H9 (cell line): ENCODE data around the gene ZNF764. TPM values are rescaled to one million over a fixed set of nuclear protein-coding genes. Genes with fewer than 3 reads are reported as not detected.

Experiments used
- DNase-seq: peaks from one replicate; pipeline ENCODE4 v3.0.0-alpha.2; 2017
- H2AFZ ChIP-seq: one replicate; pipeline ENCODE4 v1.6.1; 2013; ENCODE audit warnings: mild to moderate bottlenecking, low read length, control low read depth, moderate library complexity
- H2AK5ac ChIP-seq: 2 replicates; pipeline ENCODE4 v1.6.1; 2013; ENCODE audit warnings: low read length, control low read depth, mixed read lengths; ENCODE audit not compliant: insufficient read length
- H2BK120ac ChIP-seq: one replicate; pipeline ENCODE4 v1.6.1; 2013; ENCODE audit warnings: low read depth, mild to moderate bottlenecking, low read length, control low read depth, inconsistent platforms; ENCODE audit not compliant: poor library complexity, severe bottlenecking
- H2BK12ac ChIP-seq: 2 replicates; pipeline ENCODE4 v1.6.1; 2013; ENCODE audit warnings: low read length, control low read depth, mixed read lengths, low read depth; ENCODE audit not compliant: insufficient read length
- H2BK15ac ChIP-seq: 2 replicates; pipeline ENCODE4 v1.6.1; 2013; ENCODE audit warnings: low read depth, low read length, control low read depth
- H2BK20ac ChIP-seq: one replicate; pipeline ENCODE4 v1.6.1; 2013; ENCODE audit warnings: low read depth, mild to moderate bottlenecking, low read length, control low read depth, inconsistent platforms; ENCODE audit not compliant: poor library complexity, severe bottlenecking
- H2BK5ac ChIP-seq: 2 replicates; pipeline ENCODE4 v1.6.1; 2013; ENCODE audit warnings: low read length, control low read depth, mixed read lengths; ENCODE audit not compliant: insufficient read length
- H3K14ac ChIP-seq: 2 replicates; pipeline ENCODE4 v1.6.1; 2013; ENCODE audit warnings: low read length, control low read depth; ENCODE audit not compliant: insufficient read depth
- H3K18ac ChIP-seq: 2 replicates; pipeline ENCODE4 v1.6.1; 2013; ENCODE audit warnings: low read depth, mild to moderate bottlenecking, mixed read lengths, low read length, control low read depth; ENCODE audit not compliant: insufficient read length
- H3K23ac ChIP-seq: 2 replicates; pipeline ENCODE4 v1.6.1; 2013; ENCODE audit warnings: low read length, control low read depth, mixed read lengths, low read depth; ENCODE audit not compliant: insufficient read length
- H3K23me2 ChIP-seq: 2 replicates; pipeline ENCODE4 v1.6.1; 2013; ENCODE audit warnings: low read depth, mild to moderate bottlenecking, mixed read lengths, low read length, control low read depth; ENCODE audit not compliant: insufficient read length, poor library complexity, severe bottlenecking
- H3K27ac ChIP-seq: 2 replicates; pipeline ENCODE4 v1.5.1; 2013; ENCODE audit warnings: low read length, control low read depth, mixed read lengths, low read depth; ENCODE audit not compliant: insufficient read length
- H3K27me3 ChIP-seq: 2 replicates; pipeline ENCODE4 v1.6.1; 2013; ENCODE audit warnings: low read length, control low read depth, inconsistent platforms; ENCODE audit not compliant: insufficient read depth
- H3K4ac ChIP-seq: 2 replicates; pipeline ENCODE4 v1.6.1; 2013; ENCODE audit warnings: low read depth, mild to moderate bottlenecking, control low read depth, inconsistent platforms, low read length, moderate library complexity
- H3K4me1 ChIP-seq: 2 replicates; pipeline ENCODE4 v1.6.1; 2013; ENCODE audit warnings: low read length, control low read depth, inconsistent platforms; ENCODE audit not compliant: insufficient read depth
- H3K4me2 ChIP-seq: 2 replicates; pipeline ENCODE4 v1.6.1; 2013; ENCODE audit warnings: low read length, control low read depth, mixed read lengths; ENCODE audit not compliant: insufficient read length, insufficient read depth
- H3K56ac ChIP-seq: 2 replicates; pipeline ENCODE4 v1.6.1; 2013; ENCODE audit warnings: low read depth, mild to moderate bottlenecking, mixed read lengths, low read length, control low read depth; ENCODE audit not compliant: insufficient read length
- H3K79me1 ChIP-seq: 2 replicates; pipeline ENCODE4 v1.6.1; 2013; ENCODE audit warnings: low read depth, mild to moderate bottlenecking, moderate library complexity, low read length, control low read depth, inconsistent platforms; ENCODE audit not compliant: insufficient read depth, poor library complexity, severe bottlenecking
- H3K79me2 ChIP-seq: 2 replicates; pipeline ENCODE4 v1.6.1; 2013; ENCODE audit warnings: low read length, control low read depth, inconsistent platforms; ENCODE audit not compliant: insufficient read depth
- H3K9ac ChIP-seq: 2 replicates; pipeline ENCODE4 v1.6.1; 2013; ENCODE audit warnings: low read length, control low read depth, mixed read lengths; ENCODE audit not compliant: insufficient read length; ENCODE audit errors: extremely low read depth
- H3K9me3 ChIP-seq: one replicate; pipeline ENCODE4 v1.6.1; 2013; ENCODE audit warnings: low read depth, low read length, inconsistent platforms; ENCODE audit not compliant: control insufficient read depth
- H3T11ph ChIP-seq: one replicate; pipeline ENCODE4 v1.6.1; 2013; ENCODE audit warnings: mild to moderate bottlenecking, low read length, control low read depth, inconsistent platforms
- H4K20me1 ChIP-seq: one replicate; pipeline ENCODE4 v1.6.1; 2013; ENCODE audit not compliant: control insufficient read depth, insufficient read length, insufficient read depth
- H4K5ac ChIP-seq: 2 replicates; pipeline ENCODE4 v1.6.1; 2013; ENCODE audit warnings: low read depth, mild to moderate bottlenecking, mixed read lengths, low read length, control low read depth; ENCODE audit not compliant: insufficient read length
- H4K8ac ChIP-seq: replicated peaks from 2 replicates; pipeline ENCODE4 v1.6.1; 2013; ENCODE audit warnings: low read length, control low read depth, mixed read lengths, low read depth; ENCODE audit not compliant: insufficient read length
- H4K91ac ChIP-seq: 2 replicates; pipeline ENCODE4 v1.6.1; 2013; ENCODE audit warnings: low read depth, mild to moderate bottlenecking, moderate library complexity, mixed read lengths, low read length, control low read depth; ENCODE audit not compliant: insufficient read length
- H3K27ac Mint-ChIP-seq, 3 experiments: 2 replicates in 2 of 3; 3 replicates in 1 of 3; pipeline ENCODE4 v1.8.0; 2020 to 2021; ENCODE audit warnings: mixed read lengths in 3 of 3, mild to moderate bottlenecking in 1 of 3, moderate library complexity in 1 of 3
- H3K27me3 Mint-ChIP-seq: 2 replicates; pipeline ENCODE4 v1.8.0; 2021; ENCODE audit warnings: low read depth, mild to moderate bottlenecking, moderate library complexity, mixed read lengths
- H3K36me3 Mint-ChIP-seq, 3 experiments: 2 replicates in 2 of 3; 3 replicates in 1 of 3; pipeline ENCODE4 v1.8.0; 2020 to 2021; ENCODE audit warnings: low read depth in 3 of 3, mixed read lengths in 3 of 3; ENCODE audit not compliant: insufficient read depth in 1 of 3
- H3K4me1 Mint-ChIP-seq, 2 experiments: 2 replicates each; pipeline ENCODE4 v1.8.0; 2020; ENCODE audit warnings: mixed read lengths in 2 of 2
- H3K4me3 Mint-ChIP-seq, 2 experiments: 2 replicates in 1 of 2; 3 replicates in 1 of 2; pipeline ENCODE4 v1.8.0; 2020 to 2021; ENCODE audit warnings: mild to moderate bottlenecking in 2 of 2, mixed read lengths in 2 of 2, moderate library complexity in 1 of 2
- H3K9me3 Mint-ChIP-seq, 2 experiments: 2 replicates in 1 of 2; 3 replicates in 1 of 2; pipeline ENCODE4 v1.8.0; 2020; ENCODE audit warnings: mild to moderate bottlenecking in 2 of 2, mixed read lengths in 2 of 2, moderate library complexity in 1 of 2
- WGBS: extraction: QIAGEN DNeasy Blood & Tissue Kit; methylation state at CpG from one replicate; pipeline ENCODE4 v1.1.7; 2013; ENCODE audit warnings: missing lambda C conversion rate, low lambda C conversion rate, mixed read lengths; ENCODE audit not compliant: insufficient read length; ENCODE audit errors: extremely low coverage; 5-methylcytosine and 5-hydroxymethylcytosine counted together
- total RNA-seq: library from RNA; stranded (reverse); gene quantifications from 2 replicates; pipeline ENCODE4 v1.2.1, GENCODE V29; 2021
- TF ChIP-seq, protein P1 (sequence below): fragments of 200-600 bp; sonication (generic); conservative IDR thresholded peaks from 3 replicates; pipeline ENCODE4 v1.8.0; 2021; ENCODE audit warnings: antibody characterized with exemption, mild to moderate bottlenecking

Gene ZNF764
- total RNA-seq, 1 experiment from 2014 or later: 11.4 TPM

DNA sequence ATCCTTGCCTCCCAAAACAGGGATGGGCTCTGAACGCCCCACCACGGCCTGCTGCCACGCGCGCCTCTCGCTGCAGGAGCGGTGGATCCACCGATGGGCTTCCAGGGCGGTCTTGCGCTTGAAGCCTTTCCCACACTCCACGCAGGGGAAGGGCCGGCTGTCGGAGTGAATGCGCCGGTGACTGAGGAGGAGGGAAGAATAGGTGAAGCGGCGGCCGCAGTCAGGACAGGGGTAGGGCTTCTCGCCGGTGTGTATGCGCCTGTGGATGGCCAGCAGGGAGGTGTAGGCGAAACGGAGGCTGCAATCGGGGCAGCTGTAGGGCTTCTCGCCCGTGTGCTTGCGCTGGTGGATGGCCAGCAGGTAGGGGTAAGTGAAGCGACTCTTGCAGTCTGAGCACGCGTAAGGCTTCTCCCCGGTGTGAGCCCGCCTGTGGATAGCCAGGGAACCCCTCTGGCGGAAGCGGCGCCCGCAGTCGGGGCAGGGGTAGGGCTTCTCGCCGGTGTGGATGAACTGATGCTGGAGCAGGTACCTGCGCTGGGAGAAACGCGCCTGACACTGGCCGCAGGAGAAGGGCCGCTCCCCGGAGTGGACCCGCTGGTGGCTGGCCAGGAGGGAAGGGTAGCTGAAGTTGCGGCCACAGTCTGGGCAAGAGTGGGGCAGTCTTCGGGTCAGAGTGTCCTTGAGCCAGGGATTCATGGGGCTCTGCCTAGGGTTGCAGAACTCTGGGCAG lies 24.6 kb upstream of the ZNF764 start:
- peaks cover 7% of the 10 kb centered on the region for H3K23me2 ChIP-seq
- no peaks in the 10 kb centered on the region for H4K20me1 ChIP-seq
- Mint-ChIP-seq H3K27ac (no peak overlapping the region; a peak in 1 of 7 replicates), H3K4me1 (peaks cover 7 to 10% of the 10 kb centered on the region in 2 experiments), H3K4me3 (no peak overlapping the region), H3K36me3 (peaks cover 11 to 69% (median 37%) of the 10 kb centered on the region in 3 experiments; a peak in 6 of 7 replicates), H3K9me3 (no peaks in the 10 kb centered on the region), H3K27me3 (no peaks in the 10 kb centered on the region)
- H2BK5ac ChIP-seq: no peak overlapping the region
- H2BK20ac ChIP-seq: no peak overlapping the region
- H3K23ac ChIP-seq: no peak overlapping the region
- H2AK5ac ChIP-seq: no peak overlapping the region
- no peak overlapping the region for H4K5ac ChIP-seq
- WGBS: no CpG with 5 or more reads among the region's 48 CpGs
- H3K4me1 ChIP-seq: no peaks in the 10 kb centered on the region; the same call in 1 of the 2 replicates
- H3K14ac ChIP-seq: no peak overlapping the region
- no peak overlapping the region for H2BK15ac ChIP-seq
- H3K56ac ChIP-seq: no peak overlapping the region
- H3K27ac ChIP-seq: no peak overlapping the region
- H2BK12ac ChIP-seq: no peak overlapping the region
- H3K4ac ChIP-seq: no peak overlapping the region
- no peak overlapping the region for H4K8ac ChIP-seq
- H2BK120ac ChIP-seq: no peak overlapping the region
- no peak overlapping the region for H3T11ph ChIP-seq
- H2AFZ ChIP-seq: no peak overlapping the region
- H3K4me2 ChIP-seq: no peak overlapping the region
- no peaks in the 10 kb centered on the region for H3K27me3 ChIP-seq
- H4K91ac ChIP-seq: no peak overlapping the region
- H3K79me2 ChIP-seq: no peaks in the 10 kb centered on the region
- DNase-seq: peak; percentile 35
- no peaks in the 10 kb centered on the region for H3K79me1 ChIP-seq
- H3K9me3 ChIP-seq: no peaks in the 10 kb centered on the region
- no peak overlapping the region for H3K9ac ChIP-seq
- no peak overlapping the region for H3K18ac ChIP-seq
- TF ChIP-seq, protein P1, sequence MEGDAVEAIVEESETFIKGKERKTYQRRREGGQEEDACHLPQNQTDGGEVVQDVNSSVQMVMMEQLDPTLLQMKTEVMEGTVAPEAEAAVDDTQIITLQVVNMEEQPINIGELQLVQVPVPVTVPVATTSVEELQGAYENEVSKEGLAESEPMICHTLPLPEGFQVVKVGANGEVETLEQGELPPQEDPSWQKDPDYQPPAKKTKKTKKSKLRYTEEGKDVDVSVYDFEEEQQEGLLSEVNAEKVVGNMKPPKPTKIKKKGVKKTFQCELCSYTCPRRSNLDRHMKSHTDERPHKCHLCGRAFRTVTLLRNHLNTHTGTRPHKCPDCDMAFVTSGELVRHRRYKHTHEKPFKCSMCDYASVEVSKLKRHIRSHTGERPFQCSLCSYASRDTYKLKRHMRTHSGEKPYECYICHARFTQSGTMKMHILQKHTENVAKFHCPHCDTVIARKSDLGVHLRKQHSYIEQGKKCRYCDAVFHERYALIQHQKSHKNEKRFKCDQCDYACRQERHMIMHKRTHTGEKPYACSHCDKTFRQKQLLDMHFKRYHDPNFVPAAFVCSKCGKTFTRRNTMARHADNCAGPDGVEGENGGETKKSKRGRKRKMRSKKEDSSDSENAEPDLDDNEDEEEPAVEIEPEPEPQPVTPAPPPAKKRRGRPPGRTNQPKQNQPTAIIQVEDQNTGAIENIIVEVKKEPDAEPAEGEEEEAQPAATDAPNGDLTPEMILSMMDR: no peak
